Measurements from ENCODE around the gene CRYGS.
A peak's percentile ranks its signal among the peaks of the same experiment; 100 is the strongest.
"Not testable (repeated sequence)": the region's sequence is repeated elsewhere in the genome, so short reads cannot be mapped to it uniquely, and the experiment has no call there.

The CRYGS gene

DNA sequence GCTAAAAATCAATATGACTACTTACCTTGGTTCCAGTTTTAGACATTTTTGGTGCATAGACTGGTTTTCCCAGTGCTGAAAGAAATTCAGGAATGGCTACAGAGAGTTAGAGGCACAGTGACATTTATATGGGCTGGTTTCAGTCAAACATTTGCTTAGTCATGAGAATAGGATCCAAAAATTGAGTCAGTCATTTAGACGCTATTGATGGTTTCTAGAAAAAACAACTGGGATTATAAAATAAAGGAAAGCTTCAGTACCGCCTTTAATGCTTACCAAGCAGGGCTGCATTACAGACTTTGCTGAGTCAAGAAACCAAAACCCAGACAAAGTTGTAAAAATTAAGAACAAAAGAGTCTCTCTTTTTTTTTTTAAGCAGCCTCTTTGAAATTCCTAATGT lies at the start of gene CRYGS:
Gene CRYGS (minus strand): TSS at position 100 of the 400 bp plus-strand sequence. CDS start 54 bp downstream, at position 46.
- DNase-seq (ENCODE audit: low spot score) = no peak

- no peak for DNase-seq (ENCODE audit: low spot score)
Measured at GRCh38 chr3:186593862-186594261, 49.7 kb upstream of the CRYGS start.

DNA sequence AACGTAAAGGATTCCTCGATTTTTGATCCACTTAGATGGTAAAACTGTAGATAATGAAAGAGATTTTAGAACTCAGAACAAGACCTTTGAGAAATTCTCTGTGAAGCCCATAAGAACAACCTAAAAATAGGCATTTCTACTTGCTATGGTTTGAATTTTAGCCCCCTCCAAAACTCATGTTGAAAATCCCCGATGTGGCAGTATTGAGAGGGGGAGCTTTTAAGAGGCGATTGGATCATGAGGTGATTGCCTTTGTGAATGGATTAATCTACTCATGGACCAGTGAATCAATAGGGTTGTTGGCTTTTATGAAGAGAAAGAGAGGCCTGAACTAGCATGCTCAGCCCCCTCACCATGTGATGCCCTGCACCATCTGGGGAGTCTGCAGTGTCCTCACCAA lies 48.5 kb upstream of the CRYGS start:
- no peak for DNase-seq (ENCODE audit: low spot score)

DNA sequence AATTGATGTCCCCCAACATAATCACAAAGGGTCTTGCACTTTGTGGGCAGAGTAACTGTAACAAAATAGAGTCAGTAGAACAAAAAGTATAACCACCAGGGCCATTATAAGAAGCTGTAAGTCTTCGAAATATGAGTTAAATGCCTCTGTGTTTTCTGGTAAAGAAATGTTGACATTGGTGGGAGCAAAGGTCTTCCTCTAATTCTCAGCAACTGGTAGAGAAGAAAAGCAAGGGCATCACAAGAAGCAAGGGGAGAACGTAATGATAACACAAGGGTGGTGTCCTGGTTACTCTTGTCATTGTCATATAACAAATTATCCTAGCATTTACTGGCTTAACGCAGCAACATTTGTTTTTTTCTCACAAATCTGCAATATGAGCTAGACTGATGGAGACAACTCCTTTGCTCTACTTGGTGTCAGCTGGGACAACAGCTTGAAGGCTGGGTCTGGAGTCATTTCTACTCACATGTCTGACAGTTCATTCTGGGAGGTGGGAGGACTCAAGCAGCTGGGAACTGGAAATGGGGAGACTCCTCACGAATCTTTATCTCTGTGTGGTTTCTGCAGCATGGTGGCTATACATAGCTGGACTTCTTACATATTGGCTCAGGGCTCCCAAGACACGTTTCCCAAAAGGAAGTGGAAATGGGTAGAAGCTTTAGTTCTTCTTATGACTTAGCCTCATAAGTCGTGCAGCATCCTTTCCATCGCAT lies 46.6 kb upstream of the CRYGS start:
- no peak for DNase-seq (ENCODE audit: low spot score)

GRCh38 chr3:186589856-186590579 lies 45.8 kb upstream of the CRYGS start:
- peak; percentile 42 for DNase-seq (ENCODE audit: low spot score)

DNA sequence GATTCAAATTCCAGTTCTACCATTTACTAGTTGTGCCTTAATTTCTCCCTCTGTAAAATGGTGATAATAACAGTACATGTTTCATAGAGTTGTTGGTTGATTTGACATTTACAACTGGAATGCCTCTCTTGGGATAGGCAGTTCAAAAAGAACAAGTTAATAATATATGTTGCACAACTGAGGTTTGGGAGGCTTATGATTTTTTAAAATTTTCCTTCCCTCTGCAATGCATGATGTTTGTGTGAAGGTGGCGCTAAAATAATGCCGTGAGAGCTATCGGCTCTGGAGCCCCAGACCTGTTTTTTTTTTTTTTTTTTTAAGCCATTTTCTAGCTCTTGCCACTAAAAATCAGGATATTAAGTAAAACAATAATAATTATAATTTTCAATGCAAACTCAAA lies 44.9 kb upstream of the CRYGS start:
- DNase-seq (ENCODE audit: low spot score) = no peak

DNA sequence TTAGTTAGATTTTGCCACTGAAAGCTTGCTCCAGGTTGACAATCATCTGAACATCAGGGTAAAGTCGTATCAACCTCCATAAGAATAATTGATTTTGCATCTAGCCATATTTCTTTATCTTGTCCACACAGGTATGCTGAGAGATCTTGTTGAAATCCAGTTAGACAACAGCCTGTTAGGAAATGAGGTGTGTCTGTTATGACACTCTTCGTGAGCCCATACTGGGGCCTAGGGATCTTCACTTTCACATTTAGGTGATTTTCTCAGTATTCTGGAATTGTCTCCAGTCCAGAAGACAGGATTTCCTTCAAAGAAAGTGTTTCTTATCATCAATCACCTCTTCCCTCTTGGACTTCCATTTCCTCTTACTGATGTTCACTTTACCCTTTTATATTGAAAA lies 44.5 kb upstream of the CRYGS start:
- DNase-seq (ENCODE audit: low spot score) = peak; percentile 34

DNA sequence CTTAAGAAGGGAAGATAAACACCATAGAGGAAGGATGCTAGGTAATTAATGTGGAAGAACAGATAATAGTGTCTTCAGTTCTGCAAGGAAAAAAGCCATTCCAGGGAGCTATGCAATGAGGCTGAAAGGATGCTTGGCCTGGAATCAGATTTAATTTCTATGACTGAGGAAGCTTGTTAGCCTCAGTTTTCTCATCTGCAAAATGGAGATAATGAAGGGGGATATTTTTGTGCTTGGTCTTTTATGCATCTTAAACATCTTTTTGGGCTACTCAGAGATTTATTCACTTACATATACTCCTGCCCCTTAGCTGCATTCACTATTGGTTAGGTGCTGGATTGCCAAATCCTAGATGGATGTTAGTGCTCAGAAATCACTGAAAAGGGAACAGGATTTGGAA lies 43.0 kb upstream of the CRYGS start:
- DNase-seq (ENCODE audit: low spot score) = no peak

- DNase-seq (ENCODE audit: low spot score) = not testable (repeated sequence)
Measured at GRCh38 chr3:186586245-186586644, 42.1 kb upstream of the CRYGS start.

DNA sequence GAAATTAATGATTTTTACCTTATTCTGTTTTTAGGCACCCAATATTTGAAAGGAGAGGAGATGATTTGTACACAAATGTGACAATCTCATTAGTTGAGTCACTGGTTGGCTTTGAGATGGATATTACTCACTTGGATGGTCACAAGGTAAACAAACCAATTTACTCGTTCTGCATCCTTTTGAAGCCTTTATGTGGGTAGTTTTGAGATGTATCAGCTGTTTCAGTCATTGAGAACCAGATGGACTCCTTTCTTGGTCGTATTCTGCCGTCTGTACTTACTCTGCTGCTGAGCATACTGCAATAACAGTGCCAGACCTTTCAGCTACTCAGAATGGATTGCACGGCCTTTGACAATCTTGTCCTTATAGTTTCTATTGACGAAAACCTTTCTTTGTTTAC lies 39.7 kb upstream of the CRYGS start:
- no peak for DNase-seq (ENCODE audit: low spot score)

DNA sequence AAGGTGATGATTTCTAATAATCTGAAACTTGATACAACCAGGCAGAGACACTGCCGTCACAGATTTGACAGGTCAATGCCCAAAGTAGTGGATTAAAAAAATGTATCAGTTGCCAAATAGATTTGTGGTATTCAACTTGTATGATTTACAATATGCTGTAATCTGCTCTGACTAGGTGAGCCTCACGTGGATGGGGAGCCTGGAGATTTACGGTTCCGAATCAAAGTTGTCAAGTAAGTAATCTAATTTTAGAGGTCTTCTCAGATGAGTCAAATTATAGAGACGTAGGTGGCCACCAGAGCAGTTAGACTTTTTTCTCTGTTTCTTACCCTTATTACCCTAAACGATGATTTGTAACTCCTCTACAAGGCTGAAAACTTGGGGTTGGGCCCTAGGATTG lies 38.4 kb upstream of the CRYGS start:
- DNase-seq (ENCODE audit: low spot score) = no peak

DNA sequence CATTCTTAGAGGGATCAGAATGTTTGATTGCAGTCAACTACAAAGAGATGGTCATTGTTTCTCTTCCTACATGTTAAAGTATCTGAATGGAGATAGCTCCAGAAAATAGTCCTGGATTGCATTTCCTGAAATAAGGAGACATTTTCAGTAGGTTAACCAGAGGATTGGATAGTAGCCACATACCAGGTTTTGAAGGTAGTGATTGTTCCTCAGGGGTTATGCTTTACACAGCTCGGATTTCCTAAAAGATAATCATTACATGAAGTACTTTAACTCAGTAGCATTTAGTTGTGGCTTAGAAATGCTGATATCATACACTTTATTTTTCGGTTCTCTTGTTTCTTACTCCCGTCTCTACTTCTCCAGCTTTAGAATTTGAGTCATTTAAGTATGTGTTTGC lies 36.6 kb upstream of the CRYGS start:
- DNase-seq (ENCODE audit: low spot score) = no peak

- DNase-seq (ENCODE audit: low spot score) = no peak
Measured at GRCh38 chr3:186577521-186577920, 33.3 kb upstream of the CRYGS start.

DNA sequence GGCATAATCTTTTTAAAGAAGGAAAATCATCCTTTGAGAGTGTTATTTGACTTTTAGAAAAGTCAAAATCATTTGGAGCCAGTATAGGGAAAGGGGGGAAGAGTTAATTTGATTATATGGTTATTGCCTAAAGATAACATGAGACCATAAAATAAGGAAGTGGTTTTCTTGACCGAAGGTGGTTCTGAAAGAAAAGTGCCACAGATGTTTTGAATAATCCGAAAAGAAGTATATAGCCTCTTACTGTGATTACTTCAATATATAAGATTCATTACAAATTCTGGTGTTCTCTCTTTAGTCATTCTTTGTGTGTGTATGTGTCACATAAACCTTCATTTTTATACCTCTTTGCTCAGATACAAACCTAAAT lies 27.4 kb upstream of the CRYGS start:
- DNase-seq (ENCODE audit: low spot score) = no peak

GRCh38 chr3:186570941-186571643 lies 26.9 kb upstream of the CRYGS start:
- no peak for DNase-seq (ENCODE audit: low spot score)

DNA sequence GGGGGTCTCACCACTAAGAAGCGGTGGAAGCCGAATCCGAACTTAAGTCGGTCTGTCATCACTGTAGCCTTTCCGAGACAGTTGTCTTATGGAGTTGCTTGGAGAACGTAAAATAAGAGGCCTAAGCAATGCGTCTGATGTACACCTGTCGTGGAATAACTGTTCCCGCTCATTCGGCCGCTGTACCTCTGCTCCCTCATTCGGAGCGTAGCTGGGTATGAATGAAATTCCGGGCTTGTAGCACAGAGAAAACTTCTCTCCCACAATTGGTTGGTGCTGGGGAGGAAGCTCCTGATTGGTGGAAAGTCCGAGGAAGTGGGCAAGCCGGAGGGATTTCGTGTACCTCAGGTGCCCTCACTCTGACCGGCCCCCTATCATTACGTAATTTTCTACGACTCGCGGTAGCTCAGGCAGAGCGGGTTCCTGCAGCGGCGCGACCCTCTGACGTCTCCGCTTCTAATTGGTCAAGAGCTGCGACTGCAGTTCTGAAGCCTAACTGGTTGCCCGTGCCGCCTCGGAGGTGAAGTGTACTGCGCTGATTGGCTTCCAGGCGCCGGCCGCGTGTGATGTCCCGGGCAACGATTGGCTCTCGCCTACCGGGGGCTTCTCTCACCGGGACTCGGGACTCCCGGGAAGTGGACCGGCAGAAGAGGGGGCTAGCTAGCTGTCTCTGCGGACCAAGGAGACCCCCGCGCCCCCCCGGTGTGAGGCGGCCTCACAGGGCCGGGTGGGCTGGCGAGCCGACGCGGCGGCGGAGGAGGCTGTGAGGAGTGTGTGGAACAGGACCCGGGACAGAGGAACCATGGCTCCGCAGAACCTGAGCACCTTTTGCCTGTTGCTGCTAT lies 26.1 kb upstream of the CRYGS start, which contains the start of gene DNAJB11:
Gene DNAJB11 (plus strand): TSS at position 625 of the 845 bp plus-strand sequence. CDS start 178 bp downstream, at position 803.
- DNase-seq (ENCODE audit: low spot score) = peak; percentile 100

- no peak for DNase-seq (ENCODE audit: low spot score)
Measured at GRCh38 chr3:186569779-186570095, 25.6 kb upstream of the CRYGS start.

GRCh38 chr3:186569361-186569760 lies 25.2 kb upstream of the CRYGS start:
- DNase-seq (ENCODE audit: low spot score) = not testable (repeated sequence)

DNA sequence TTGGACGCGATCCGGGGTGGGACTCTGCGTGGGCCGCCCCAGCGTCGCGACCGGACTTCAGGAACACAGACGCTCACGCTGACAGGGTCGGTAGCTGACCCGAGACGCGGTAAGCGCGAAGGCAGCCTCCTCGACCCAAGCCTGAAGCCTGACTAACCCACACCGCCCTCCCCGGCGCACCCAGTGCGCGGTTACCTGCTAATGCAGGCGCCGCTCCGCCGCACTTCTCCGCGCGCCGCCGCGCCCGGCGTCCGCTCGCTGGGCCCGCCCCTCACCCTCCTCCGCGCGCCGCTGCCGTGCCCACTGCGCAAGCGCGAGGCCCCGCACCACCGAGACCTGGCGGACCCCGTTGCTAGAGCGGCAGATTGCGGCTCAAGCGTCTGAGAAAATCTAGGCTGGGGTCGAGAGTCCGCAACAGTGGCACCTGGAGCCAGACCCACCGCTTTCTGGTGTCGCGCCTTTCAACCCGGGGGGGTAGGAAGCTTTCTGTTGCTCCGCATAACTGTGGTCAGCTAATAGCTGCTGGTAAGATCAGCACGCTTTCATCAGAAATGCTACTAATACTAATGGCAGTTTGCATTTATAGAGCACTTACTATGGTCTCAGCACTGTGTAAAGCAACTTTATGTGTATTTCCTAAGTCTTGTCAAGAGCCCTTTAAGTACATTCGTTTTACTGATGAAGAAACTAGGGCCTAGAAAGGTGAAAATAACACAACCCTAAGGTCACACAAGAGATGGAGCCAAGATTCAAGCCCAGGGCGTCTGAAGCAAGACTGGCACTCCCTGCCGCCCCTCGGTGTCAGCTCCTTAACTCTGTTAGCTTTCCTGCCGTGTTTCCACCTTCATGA lies 23.1 kb upstream of the CRYGS start, which contains the start of gene TBCCD1:
Gene TBCCD1 (minus strand): TSS at position 268 of the 850 bp plus-strand sequence. CDS start 3,010 bp downstream, outside the sequence.
- DNase-seq (ENCODE audit: low spot score) = peak; percentile 94

- no peak for DNase-seq (ENCODE audit: low spot score)
Measured at GRCh38 chr3:186566772-186567071, 22.5 kb upstream of the CRYGS start.

DNA sequence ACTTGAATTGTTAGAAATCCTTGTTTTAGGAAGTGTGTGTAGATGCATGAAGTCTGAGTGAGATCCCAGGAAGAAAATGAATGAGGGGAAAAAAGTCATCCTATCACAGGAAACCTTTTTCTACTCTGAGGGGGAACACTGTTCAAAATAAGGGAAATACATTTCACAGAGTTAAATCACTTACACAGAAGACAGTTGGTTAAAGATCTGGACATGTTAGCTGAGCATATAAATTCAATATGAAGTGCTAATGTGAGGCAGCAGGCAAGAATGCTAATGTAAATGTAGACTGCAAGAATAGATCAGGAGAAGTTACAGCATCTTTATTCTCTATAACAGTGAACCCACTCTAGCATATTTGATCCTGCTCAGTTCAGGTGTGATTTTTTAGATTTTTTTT lies 20.4 kb upstream of the CRYGS start:
- DNase-seq (ENCODE audit: low spot score) = no peak

Data from activated CD4-positive, alpha-beta T cell treated with anti-CD3 and anti-CD28 coated beads, Interleukin-2, Interleukin-4, amounts not matched to agents 100 ng/mL and 50 ng/mL, durations not matched to agents 16 hours and 8 hours (primary cell).